K562 (cell line): ENCODE data around the gene L3HYPDH. TPM values are rescaled to one million over a fixed set of nuclear protein-coding genes. Genes with fewer than 3 reads are reported as not detected.

Source experiments
- EP400 ChIP-seq: fragments of 450-650 bp; IDR thresholded peaks from 2 replicates; pipeline ENCODE4 v1.6.1; 2017; ENCODE audit warnings: antibody characterized with exemption, mild to moderate bottlenecking, moderate library complexity
- GTF3C2 ChIP-seq: IDR thresholded peaks from 3 replicates; pipeline ENCODE4 v1.6.1; 2011; ENCODE audit warnings: borderline replicate concordance, mild to moderate bottlenecking, moderate library complexity; ENCODE audit not compliant: insufficient read length; ENCODE audit errors: extremely low read depth
- MYBL2 ChIP-seq, 2 experiments: fragments of 450-650 bp in 1 of 2; sonication (generic) in 1 of 2; formaldehyde crosslinking in 1 of 2; IDR thresholded peaks; 2 replicates each; pipeline versions ENCODE4 v1.6.1 to v1.8.1; 2017 to 2022; ENCODE audit warnings: borderline replicate concordance in 1 of 2, inconsistent platforms in 1 of 2, low read depth in 1 of 2, mild to moderate bottlenecking in 1 of 2, missing genetic modification reagents in 1 of 2, moderate library complexity in 1 of 2
- NFXL1 ChIP-seq: fragments of 450-650 bp; formaldehyde crosslinking; IDR thresholded peaks from 2 replicates; pipeline ENCODE4 v1.4.0; 2021; ENCODE audit warnings: mild to moderate bottlenecking
- RBFOX2 ChIP-seq: fragments of 200-400 bp; formaldehyde crosslinking; IDR thresholded peaks from 2 replicates; pipeline ENCODE4 v1.6.1; 2017; ENCODE audit warnings: low read depth, mild to moderate bottlenecking, low read length, moderate library complexity
- ZBTB43 ChIP-seq: sonication (generic); formaldehyde crosslinking; IDR thresholded peaks from 2 replicates; pipeline ENCODE4 v1.8.0; 2023; ENCODE audit warnings: mild to moderate bottlenecking, missing genetic modification reagents
- ZNF197 ChIP-seq: fragments of 200-800 bp; sonication (Bioruptor generic); IDR thresholded peaks from 2 replicates; pipeline ENCODE4 v1.6.1; 2016; ENCODE audit warnings: low read depth, missing genetic modification characterization, missing compliant biosample characterization
- polyA plus RNA-seq, 8 experiments: library from polyadenylated mRNA; depleted of rRNA in 4 of 8; stranded (reverse) in 5 of 8; unstranded in 3 of 8; fragments of >200 nt; fragmentation: Nextera tagmentation in 2 of 8; fragmentation: Illumina TruSeq in 1 of 8; extraction: Ambion mirVana in 2 of 8; extraction: Trizol in 1 of 8; gene quantifications; 2 replicates each; pipeline versions ENCODE4 v1.2.1 to v1.2.3, GENCODE V29; 2011 to 2014; ENCODE audit warnings: inconsistent platforms in 1 of 8, missing spikeins in 1 of 8
- total RNA-seq, 7 experiments: library from RNA; depleted of rRNA in 6 of 7; stranded (reverse); fragments of >200 nt in 6 of 7; fragmentation: Illumina TruSeq in 2 of 7; extraction: Trizol in 2 of 7; gene quantifications; 2 replicates each; pipeline versions ENCODE4 v1.2.1 to v1.2.3, GENCODE V29; 2011 to 2021; ENCODE audit warnings: low replicate concordance in 1 of 7

L3HYPDH gene
- total and polyA plus RNA-seq, 9 of the 15 experiments (the other 6 are each of a cell fraction or from before 2014, with no cell fraction given), result 12.8 to 36.5 (median 19.3) TPM

DNA sequence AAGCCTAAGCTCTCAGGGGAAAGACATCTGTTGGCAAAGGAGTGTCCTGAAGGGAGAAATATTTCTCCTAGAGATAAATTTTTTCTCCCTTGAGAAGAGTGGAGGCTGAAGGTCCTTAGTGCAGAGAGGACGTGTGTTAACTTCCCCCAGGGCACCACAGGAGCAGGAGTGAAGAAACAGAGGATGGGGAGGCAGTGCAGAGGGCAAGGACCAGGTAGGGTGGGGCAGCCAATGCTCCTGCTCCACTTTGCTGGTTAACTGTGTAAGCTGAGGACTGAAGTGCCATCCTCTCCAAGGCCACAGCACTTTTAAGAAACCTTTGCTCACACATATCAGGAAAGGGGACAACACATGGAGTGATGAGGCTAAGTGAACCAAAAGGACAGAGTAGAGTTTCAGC is 4.0 kb downstream of the L3HYPDH start (continued):
- TF ChIP-seq GTF3C2, result no peak
- no peak for TF ChIP-seq ZNF197 (CRISPR knock-in tag)
- no peak for TF ChIP-seq RBFOX2
- TF ChIP-seq EP400, result no peak
- no peak for TF ChIP-seq NFXL1 (CRISPR knock-in tag)
- TF ChIP-seq MYBL2 (IDR thresholded peaks at IDR 0.05; ENCODE audit: low read depth), result no peak
- no peak for TF ChIP-seq MYBL2 (CRISPR knock-in tag; IDR thresholded peaks at IDR 0.05; ENCODE audit: borderline replicate concordance)
- no peak for TF ChIP-seq ZBTB43 (CRISPR knock-in tag)
